Calu3 (cell line): ENCODE results near the gene GTF2H3. TPM values are rescaled to one million over a fixed set of nuclear protein-coding genes. Genes with fewer than 3 reads are reported as not detected.

Experiments used
- BruUV-seq: library from RNA; stranded (reverse); fragments of 400-500 nt; replicated peaks from 2 replicates; lab custom pipeline; 2021; lab: Mats Ljungman, UMichigan
- CTCF ChIA-PET: fragments of 300-600 bp; sonication (Branson Sonifier 250); formaldehyde crosslinking; loops from one replicate; lab custom pipeline; 2022; ENCODE audit warnings: antibody characterized with exemption; lab: Charles Lee
- DNase-seq: peaks from one replicate; pipeline ENCODE4 v3.0.0; 2022
- H3K27ac Mint-ChIP-seq: one replicate; pipeline ENCODE4 v1.8.0; 2022; ENCODE audit warnings: mixed read lengths; ENCODE audit not compliant: unreplicated experiment
- H3K27me3 Mint-ChIP-seq: one replicate; pipeline ENCODE4 v1.8.0; 2022; ENCODE audit warnings: mixed read lengths; ENCODE audit not compliant: unreplicated experiment
- H3K36me3 Mint-ChIP-seq: one replicate; pipeline ENCODE4 v1.8.0; 2022; ENCODE audit warnings: mild to moderate bottlenecking, moderate library complexity, mixed read lengths; ENCODE audit not compliant: insufficient read depth, unreplicated experiment
- H3K4me1 Mint-ChIP-seq: one replicate; pipeline ENCODE4 v1.8.0; 2022; ENCODE audit warnings: mild to moderate bottlenecking, low read depth, mixed read lengths; ENCODE audit not compliant: unreplicated experiment
- H3K4me3 Mint-ChIP-seq: one replicate; pipeline ENCODE4 v1.8.0; 2022; ENCODE audit warnings: mild to moderate bottlenecking, low read depth, moderate library complexity, mixed read lengths; ENCODE audit not compliant: unreplicated experiment
- H3K9me3 Mint-ChIP-seq: one replicate; pipeline ENCODE4 v1.8.0; 2022; ENCODE audit warnings: low read depth, mixed read lengths; ENCODE audit not compliant: unreplicated experiment
- CTCF ChIP-seq: fragments of 200-600 bp; IDR thresholded peaks from one replicate; pipeline ENCODE4 v1.8.0; 2022; ENCODE audit warnings: antibody characterized with exemption; ENCODE audit not compliant: unreplicated experiment
- intact Hi-C: fragments of 100-400 bp; cut with micrococcal nuclease; formaldehyde crosslinking; loops from one replicate; pipeline ENCODE4 v1.10.0; 2022; ENCODE audit not compliant: unreplicated experiment
- total RNA-seq: library from RNA; stranded (reverse); gene quantifications from 2 replicates; pipeline ENCODE4 v1.2.3, GENCODE V29; 2022

GTF2H3 gene
- total RNA-seq, 1 experiment from 2014 or later, result 59.8 TPM

GRCh38 chr12:123614531-123614930, 19.1 kb upstream of the GTF2H3 start:
- DNase-seq, result no peak
- H3K27ac Mint-ChIP-seq, result no peak overlapping the region
- CTCF ChIA-PET, result no interaction called here

GRCh38 chr12:123617144-123617543, 16.5 kb upstream of the GTF2H3 start:
- no peak for DNase-seq
- CTCF ChIA-PET, result no interaction called here
- peaks cover 79% of the 10 kb centered on the region for H3K36me3 Mint-ChIP-seq
- H3K9me3 Mint-ChIP-seq, result no peaks in the 10 kb centered on the region
- TF ChIP-seq CTCF, result no peak
- no TSS peak for BruUV-seq
- H3K27me3 Mint-ChIP-seq, result no peaks in the 10 kb centered on the region
- H3K27ac Mint-ChIP-seq, result no peak overlapping the region
- no peak overlapping the region for H3K4me3 Mint-ChIP-seq
- no peaks in the 10 kb centered on the region for H3K4me1 Mint-ChIP-seq
- intact Hi-C loops, result no loop called here

More at GRCh38 chr12:123614531-123614930, 19.1 kb upstream of the GTF2H3 start:
- TF ChIP-seq CTCF, result no peak
- no peaks in the 10 kb centered on the region for H3K27me3 Mint-ChIP-seq
- intact Hi-C loops, result no loop called here
- no peaks in the 10 kb centered on the region for H3K4me1 Mint-ChIP-seq
- H3K4me3 Mint-ChIP-seq, result no peak overlapping the region
- BruUV-seq, result no TSS peak
- no peaks in the 10 kb centered on the region for H3K9me3 Mint-ChIP-seq
- H3K36me3 Mint-ChIP-seq, result peaks cover 84% of the 10 kb centered on the region

GRCh38 chr12:123617580-123617979, 16.0 kb upstream of the GTF2H3 start:
- Mint-ChIP-seq H3K4me1 (no peaks in the 10 kb centered on the region), H3K27me3 (no peaks in the 10 kb centered on the region), H3K9me3 (no peaks in the 10 kb centered on the region), H3K36me3 (peaks cover 78% of the 10 kb centered on the region), H3K27ac (no peak overlapping the region), H3K4me3 (no peak overlapping the region)
- CTCF ChIA-PET, result no interaction called here
- no peak for TF ChIP-seq CTCF
- no TSS peak for BruUV-seq
- no peak for DNase-seq
- intact Hi-C loops, result no loop called here

GRCh38 chr12:123621101-123621500, 12.5 kb upstream of the GTF2H3 start:
- TF ChIP-seq CTCF, result no peak
- peaks cover 79% of the 10 kb centered on the region for H3K36me3 Mint-ChIP-seq
- intact Hi-C loops, result no loop called here
- no peaks in the 10 kb centered on the region for H3K27me3 Mint-ChIP-seq
- no peak overlapping the region for H3K4me3 Mint-ChIP-seq
- CTCF ChIA-PET, result interaction anchor here (0.7 kb wide), 1 partner anchor 10 kb away, joined by 3 read pairs; no protein-coding TSS in a partner anchor
- no peaks in the 10 kb centered on the region for H3K4me1 Mint-ChIP-seq
- no peaks in the 10 kb centered on the region for H3K9me3 Mint-ChIP-seq
- DNase-seq, result no peak
- no peak overlapping the region for H3K27ac Mint-ChIP-seq
- BruUV-seq, result TSS peak; percentile 44
